K562 (cell line): Measurements from ENCODE around the gene LRRC70. TPM values are rescaled to one million over a fixed set of nuclear protein-coding genes. Genes with fewer than 3 reads are reported as not detected.
A peak's percentile ranks its signal among the peaks of the same experiment; 100 is the strongest.

Source experiments
- ATAC-seq: fragments of 200-7000 bp; cut with Tn5 transposase; 3 replicates; pipeline ENCODE4 v1.9.1; 2020; ENCODE audit warnings: moderate library complexity
- BruUV-seq: library from RNA; stranded (reverse); fragments of 400-500 nt; replicated peaks from 2 replicates; lab custom pipeline; 2021; lab: Mats Ljungman, UMichigan
- CTCF ChIA-PET: fragments of 300-600 bp; formaldehyde crosslinking; extraction: SDS; loops from one replicate; lab custom pipeline; 2021; ENCODE audit warnings: low intra/inter-chr PET ratio; lab: Yijun Ruan, JAX
- POLR2A ChIA-PET: fragments of 300-600, 350-650 bp; sonication (Branson Sonifier 250); formaldehyde crosslinking; extraction: SDS; loops from one replicate; lab custom pipeline; 2021; ENCODE audit warnings: antibody characterized with exemption, inconsistent platforms; lab: Yijun Ruan, JAX
- DNase-seq, 4 experiments: peaks; one replicate each; pipeline versions ENCODE4 v3.0.0 to v3.0.0-alpha.2; 2011 to 2018; ENCODE audit warnings: low spot score in 3 of 4, mixed read lengths in 3 of 4; ENCODE audit errors: extremely low read depth in 1 of 4
- FAIRE-seq: peaks from 2 replicates; lab custom pipeline; 2011; peaks lifted over from hg19 to GRCh38; lab: Jason Lieb, UNC
- H2AFZ ChIP-seq: 2 replicates; pipeline ENCODE4 v1.6.0; 2011; ENCODE audit warnings: low read depth, low read length, control low read depth, inconsistent platforms
- H3K27ac ChIP-seq: fragments of 200-600 bp; 3 replicates; pipeline ENCODE4 v1.8.0; 2011; ENCODE audit warnings: low read depth, mild to moderate bottlenecking, control low read depth, inconsistent platforms, low read length, moderate library complexity, mixed read lengths; ENCODE audit errors: extremely low read depth
- H3K27me3 ChIP-seq, 2 experiments: fragments of 300-600 bp in 1 of 2; 2 replicates in 1 of 2; 3 replicates in 1 of 2; pipeline versions ENCODE4 v1.6.0 to v1.8.0; 2011; ENCODE audit warnings: inconsistent platforms in 2 of 2, low read length in 2 of 2, mild to moderate bottlenecking in 1 of 2, mixed read lengths in 1 of 2, moderate library complexity in 1 of 2; ENCODE audit not compliant: control insufficient read depth in 2 of 2, insufficient read depth in 2 of 2
- H3K36me3 ChIP-seq: fragments of 300-600 bp; 3 replicates; pipeline ENCODE4 v1.8.0; 2011; ENCODE audit warnings: mild to moderate bottlenecking, low read length, inconsistent platforms; ENCODE audit not compliant: control insufficient read depth, insufficient read depth
- H3K4me1 ChIP-seq, 2 experiments: fragments of 200-600 bp in 1 of 2; replicated peaks in 1 of 2; 2 replicates in 1 of 2; 3 replicates in 1 of 2; pipeline versions ENCODE4 v1.5.1 to v1.8.0; 2011; ENCODE audit warnings: inconsistent platforms in 2 of 2, low read length in 2 of 2, mild to moderate bottlenecking in 1 of 2, mixed read lengths in 1 of 2, moderate library complexity in 1 of 2; ENCODE audit not compliant: control insufficient read depth in 2 of 2, insufficient read depth in 2 of 2
- H3K4me2 ChIP-seq: 2 replicates; pipeline ENCODE4 v1.6.1; 2011; ENCODE audit warnings: low read length, control low read depth, inconsistent platforms, mixed read lengths; ENCODE audit not compliant: insufficient read depth
- H3K4me3 ChIP-seq: fragments of 200-600 bp; sonication (generic), shearing (Covaris generic); 2 replicates; pipeline ENCODE4 v1.5.1; 2016; ENCODE audit warnings: control low read depth, inconsistent platforms
- H3K79me2 ChIP-seq: fragments of 200-600 bp; 3 replicates; pipeline ENCODE4 v1.8.0; 2011; ENCODE audit warnings: low read length, inconsistent platforms; ENCODE audit not compliant: control insufficient read depth, insufficient read depth
- H3K9ac ChIP-seq, 2 experiments: 2 replicates each; pipeline versions ENCODE4 v1.6.0 to v1.6.1; 2011; ENCODE audit warnings: low read depth in 2 of 2, low read length in 2 of 2, control low read depth in 1 of 2, inconsistent platforms in 1 of 2, mild to moderate bottlenecking in 1 of 2, mixed read lengths in 1 of 2; ENCODE audit not compliant: insufficient read depth in 1 of 2
- H3K9me1 ChIP-seq: one replicate; pipeline ENCODE4 v1.6.0; 2011; ENCODE audit warnings: inconsistent platforms, mild to moderate bottlenecking, low read length, moderate library complexity; ENCODE audit not compliant: control insufficient read depth, insufficient read depth
- H3K9me3 ChIP-seq: replicated peaks from 2 replicates; pipeline ENCODE4 v1.5.1; 2011; ENCODE audit warnings: low read depth, low read length, inconsistent platforms; ENCODE audit not compliant: control insufficient read depth, insufficient read depth
- H4K20me1 ChIP-seq: replicated peaks from 2 replicates; pipeline ENCODE4 v1.6.1; 2011; ENCODE audit warnings: low read length, inconsistent platforms, mixed read lengths; ENCODE audit not compliant: control insufficient read depth, insufficient read depth
- C11orf30 ChIP-seq: fragments of 450-650 bp; IDR thresholded peaks from 2 replicates; pipeline ENCODE4 v1.6.1; 2016; ENCODE audit warnings: low read depth, mild to moderate bottlenecking
- CC2D1A ChIP-seq: fragments of 450-650 bp; IDR thresholded peaks from 2 replicates; pipeline ENCODE4 v1.6.1; 2017; ENCODE audit warnings: mild to moderate bottlenecking
- CHAMP1 ChIP-seq: fragments of 450-650 bp; IDR thresholded peaks from 2 replicates; pipeline ENCODE4 v1.6.1; 2016; ENCODE audit warnings: mild to moderate bottlenecking
- WGBS: fragments of 100-300 bp; shearing (Covaris generic); methylation state at CpG from one replicate; pipeline ENCODE4 v1.1.6; 2016; ENCODE audit warnings: low coverage, mixed read lengths; ENCODE audit not compliant: insufficient coverage; ENCODE audit errors: missing lambda C conversion rate; 5-methylcytosine and 5-hydroxymethylcytosine counted together
- in situ Hi-C: fragments of 300-500 bp; cut with MboI; formaldehyde crosslinking; loops from 4 replicates; pipeline ENCODE4 v1.15.0; 2018; ENCODE audit warnings: inconsistent platforms, mixed read lengths
- intact Hi-C: fragments of 100-400 bp; cut with micrococcal nuclease; formaldehyde crosslinking; loops from 2 replicates; pipeline ENCODE4 v1.14.2; 2022
- polyA plus RNA-seq, 8 experiments: library from polyadenylated mRNA; depleted of rRNA in 4 of 8; stranded (reverse) in 5 of 8; unstranded in 3 of 8; fragments of >200 nt; fragmentation: Nextera tagmentation in 2 of 8; fragmentation: Illumina TruSeq in 1 of 8; extraction: Ambion mirVana in 2 of 8; extraction: Trizol in 1 of 8; gene quantifications; 2 replicates each; pipeline versions ENCODE4 v1.2.1 to v1.2.3, GENCODE V29; 2011 to 2014; ENCODE audit warnings: inconsistent platforms in 1 of 8, missing spikeins in 1 of 8
- total RNA-seq, 7 experiments: library from RNA; depleted of rRNA in 6 of 7; stranded (reverse); fragments of >200 nt in 6 of 7; fragmentation: Illumina TruSeq in 2 of 7; extraction: Trizol in 2 of 7; gene quantifications; 2 replicates each; pipeline versions ENCODE4 v1.2.1 to v1.2.3, GENCODE V29; 2011 to 2021; ENCODE audit warnings: low replicate concordance in 1 of 7

Gene LRRC70
- total and polyA plus RNA-seq, 9 of the 15 experiments (the other 6 are each of a cell fraction or from before 2014, with no cell fraction given) = 0.21 to 2.1 (median 0.73) TPM

- 81% methylated on average over 8 of the region's 8 CpGs for WGBS
- BruUV-seq = no TSS peak
- Histone ChIP-seq H2AFZ (no peak overlapping the region), H3K9me3 (no peaks in the 10 kb centered on the region), H3K27me3 (no peaks in the 10 kb centered on the region), H4K20me1 (no peaks in the 10 kb centered on the region), H3K36me3 (peaks cover 52% of the 10 kb centered on the region), H3K9me1 (no peaks in the 10 kb centered on the region), H3K4me1 (peaks cover 0 to 12% of the 10 kb centered on the region in 2 experiments; a peak in 3 of 5 replicates), H3K27ac (peak overlapping the region; percentile 53; the same call in 2 of the 3 replicates), H3K4me3 (no peak overlapping the region), H3K9ac (no peak overlapping the region), H3K79me2 (no peaks in the 10 kb centered on the region), H3K4me2 (no peak overlapping the region)
- TF ChIP-seq CC2D1A (peak; percentile 88), C11orf30 (no peak), CHAMP1 (peak; percentile 89; the same call in 1 of the 2 replicates)
- DNase-seq (no peak), FAIRE-seq (no peak), ATAC-seq (no peak)
- in situ Hi-C loops (no loop called here), intact Hi-C loops (no loop called here)
- ChIA-PET CTCF (no interaction called here), POLR2A (no interaction called here)
Measured at GRCh38 chr5:62592558-62592957, 13.9 kb downstream of the LRRC70 start.
